Adrenal gland (tissue), 12 donors: ENCODE measurements around the gene NOM1. TPM values are rescaled to one million over a fixed set of nuclear protein-coding genes. Genes with fewer than 3 reads are reported as not detected.

Source experiments
- DNase-seq, 7 donors: peaks; one replicate each; pipeline ENCODE4 v3.0.0-alpha.2; 2019 to 2020
- H3K27ac ChIP-seq, 5 donors: fragments of 200-600 bp; sonication (generic) in 4 of 5; 1 replicate in 3 of 5; 2 replicates in 2 of 5; pipeline versions ENCODE4 v1.5.1 to v1.8.0; 2016 to 2020; ENCODE audit warnings: mild to moderate bottlenecking in 1 of 5
- H3K27me3 ChIP-seq: fragments of 200-600 bp; 2 replicates; pipeline ENCODE4 v1.8.0; 2021
- H3K36me3 ChIP-seq, 2 donors: fragments of 200-600 bp; replicated peaks in 1 of 2; 1 replicate in 1 of 2; 2 replicates in 1 of 2; pipeline versions ENCODE4 v1.5.1 to v1.8.0; 2018 to 2022
- H3K4me1 ChIP-seq, 2 donors: fragments of 200-600 bp; replicated peaks in 1 of 2; 1 replicate in 1 of 2; 2 replicates in 1 of 2; pipeline versions ENCODE4 v1.5.1 to v1.8.0; 2018 to 2021
- H3K4me3 ChIP-seq, 4 donors: fragments of 200-600 bp; sonication (generic) in 3 of 4; one replicate each; pipeline ENCODE4 v1.5.1; 2016 to 2018
- H3K9me3 ChIP-seq, 3 donors: fragments of 200-600 bp; sonication (generic) in 1 of 3; replicated peaks in 1 of 3; 1 replicate in 2 of 3; 2 replicates in 1 of 3; pipeline versions ENCODE4 v1.5.1 to v1.8.0; 2016 to 2021
- POLR2A ChIP-seq, 2 donors: fragments of 450-650 bp; IDR thresholded peaks; one replicate each; pipeline ENCODE4 v1.6.1; 2017; ENCODE audit warnings: antibody characterized with exemption in 2 of 2, mild to moderate bottlenecking in 2 of 2, moderate library complexity in 1 of 2
- WGBS, 4 donors: extraction: QIAGEN DNeasy Blood & Tissue Kit in 2 of 4; methylation state at CpG; one replicate each; pipeline versions ENCODE4 v1.1.5 to v1.1.7; 2013 to 2017; 5-methylcytosine and 5-hydroxymethylcytosine counted together
- intact Hi-C, 2 donors: fragments of 100-400 bp; cut with DNase I; formaldehyde crosslinking; loops; one replicate each; pipeline versions ENCODE4 v1.14.1 to v1.15.0; 2022 to 2023
- polyA plus RNA-seq, 3 donors: library from polyadenylated mRNA; stranded (reverse); fragments of 200-250 nt in 2 of 3; fragments of 350-450 nt in 1 of 3; fragmentation: Illumina TruSeq in 1 of 3; extraction: RNeasy Lipid Tissue Mini Kit (QIAGEN cat#74804) in 1 of 3; gene quantifications; one replicate each; pipeline ENCODE4 v1.2.3, GENCODE V29; 2013 to 2014
- total RNA-seq, 9 donors: library from RNA; depleted of rRNA in 4 of 9; stranded (reverse); fragments of >200 nt in 4 of 9; fragments of 120-200 nt in 1 of 9; fragmentation: NEBNext Ultra II Directional in 1 of 9; extraction: Animal tissue kit (Norgen Biotek cat#: 25700) in 1 of 9; gene quantifications; one replicate each; pipeline versions ENCODE4 v1.1.0 to v1.2.4, GENCODE V29; 2013 to 2023
- TF ChIP-seq, protein P1 (sequence below), 6 experiments: fragments of 450-650 bp in 4 of 6; fragments of 200-600 bp in 2 of 6; sonication (generic) in 1 of 6; IDR thresholded peaks; 1 replicate in 5 of 6; 2 replicates in 1 of 6; pipeline versions ENCODE4 v1.5.1 to v1.8.0; 2016 to 2021; ENCODE audit warnings: antibody characterized with exemption in 6 of 6, mild to moderate bottlenecking in 2 of 6, moderate library complexity in 1 of 6
- donor health status: healthy with polysubstance abuse.
- donor health status: Bipolar disorder and iron deficiency.
- donor health status: DM: yes; HTN: yes; CAD: no.
- donor health status: DM: no; HTN: no; CAD: no.
- donor health status: DM: no; HTN: no; CAD: no.
- donor health status: DM: yes; HTN: yes; CAD: no.

The NOM1 gene
- total and polyA plus RNA-seq, 12 donors, result 5.6 to 19.8 (median 14.6) TPM

DNA sequence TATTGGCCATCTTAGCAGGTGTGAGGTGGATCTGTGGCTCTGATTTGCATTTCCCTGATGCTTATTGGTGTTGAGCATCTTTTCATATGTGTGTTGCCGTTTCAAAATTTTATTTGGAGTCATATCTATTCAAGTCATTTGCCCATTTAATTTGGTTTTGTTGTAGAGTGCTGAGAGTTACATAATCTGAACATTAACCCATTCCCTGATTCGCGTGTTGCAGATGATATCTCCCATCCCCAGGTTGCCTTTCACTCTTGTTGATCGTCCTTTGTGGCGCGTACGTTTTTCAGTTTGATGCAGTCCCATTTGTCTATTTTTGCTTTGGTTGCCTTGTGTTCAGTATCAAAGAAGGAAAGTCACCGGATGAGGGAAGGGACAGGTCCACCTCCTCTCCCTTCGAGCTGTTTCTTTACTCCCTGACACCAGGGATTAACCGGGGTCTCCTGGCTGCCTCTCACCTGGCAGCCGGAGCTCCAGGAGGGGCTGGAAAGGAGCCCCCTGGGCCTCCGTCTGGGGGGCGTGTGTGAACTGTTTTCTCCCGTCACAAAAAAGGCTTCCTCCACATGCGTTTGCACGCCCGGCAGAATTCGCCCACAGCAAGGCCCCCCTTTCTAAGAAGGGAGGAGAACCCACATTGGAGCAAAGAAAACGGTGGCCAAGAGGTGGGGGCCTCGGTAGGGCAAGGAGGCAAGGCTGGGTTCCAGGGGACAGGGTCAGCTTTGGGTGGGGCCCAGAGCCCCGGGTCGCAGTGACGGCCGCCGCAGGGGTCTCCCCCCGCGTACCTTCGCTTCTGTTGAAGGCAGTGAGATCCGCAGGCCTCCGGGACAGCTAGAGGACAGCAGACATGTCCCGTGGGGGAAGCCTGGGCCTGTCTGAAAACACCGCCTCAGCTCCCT, 52.7 kb downstream of the NOM1 start:
- TF ChIP-seq POLR2A (IDR thresholded peaks at IDR 0.05), result no peak
- TF ChIP-seq, protein P1, sequence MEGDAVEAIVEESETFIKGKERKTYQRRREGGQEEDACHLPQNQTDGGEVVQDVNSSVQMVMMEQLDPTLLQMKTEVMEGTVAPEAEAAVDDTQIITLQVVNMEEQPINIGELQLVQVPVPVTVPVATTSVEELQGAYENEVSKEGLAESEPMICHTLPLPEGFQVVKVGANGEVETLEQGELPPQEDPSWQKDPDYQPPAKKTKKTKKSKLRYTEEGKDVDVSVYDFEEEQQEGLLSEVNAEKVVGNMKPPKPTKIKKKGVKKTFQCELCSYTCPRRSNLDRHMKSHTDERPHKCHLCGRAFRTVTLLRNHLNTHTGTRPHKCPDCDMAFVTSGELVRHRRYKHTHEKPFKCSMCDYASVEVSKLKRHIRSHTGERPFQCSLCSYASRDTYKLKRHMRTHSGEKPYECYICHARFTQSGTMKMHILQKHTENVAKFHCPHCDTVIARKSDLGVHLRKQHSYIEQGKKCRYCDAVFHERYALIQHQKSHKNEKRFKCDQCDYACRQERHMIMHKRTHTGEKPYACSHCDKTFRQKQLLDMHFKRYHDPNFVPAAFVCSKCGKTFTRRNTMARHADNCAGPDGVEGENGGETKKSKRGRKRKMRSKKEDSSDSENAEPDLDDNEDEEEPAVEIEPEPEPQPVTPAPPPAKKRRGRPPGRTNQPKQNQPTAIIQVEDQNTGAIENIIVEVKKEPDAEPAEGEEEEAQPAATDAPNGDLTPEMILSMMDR (IDR thresholded peaks at IDR 0.05), result no peak
- DNase-seq, result no peak
- H3K4me1 ChIP-seq, result peaks cover 7 to 31% of the 10 kb centered on the region in 2 donors

DNA sequence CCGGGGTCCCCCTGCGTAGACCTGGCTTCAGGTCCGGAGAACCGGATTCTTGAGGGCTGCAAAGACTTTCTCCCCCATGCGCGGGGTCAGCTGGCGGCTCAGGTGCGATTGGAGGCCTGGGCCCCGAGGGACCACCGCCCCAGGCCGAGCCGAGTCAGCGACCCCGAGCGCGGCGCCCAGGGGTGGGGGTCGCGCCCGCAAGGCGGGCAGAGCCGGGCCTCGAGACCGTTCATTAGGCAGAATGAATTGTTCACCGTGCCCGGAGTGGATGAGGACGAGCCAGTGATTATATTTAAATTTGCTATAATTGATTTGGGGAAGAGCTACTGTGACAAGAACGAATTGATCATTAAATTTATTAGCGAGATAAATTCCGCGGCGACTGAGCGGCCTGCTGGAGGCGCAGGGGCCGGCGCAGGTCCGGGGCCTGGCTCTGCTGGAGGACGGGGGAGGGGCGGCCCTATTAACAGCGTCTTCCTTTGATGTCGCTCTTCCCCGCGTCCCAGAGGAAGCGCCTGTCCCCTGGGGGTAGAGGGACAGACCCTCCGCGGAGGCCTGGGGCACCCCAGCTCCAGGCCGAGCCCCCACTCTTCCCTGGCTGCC, 53.4 kb downstream of the NOM1 start:
- no peak for TF ChIP-seq POLR2A (IDR thresholded peaks at IDR 0.05)
- TF ChIP-seq, protein P1 (IDR thresholded peaks at IDR 0.05), result no peak
- WGBS, 4 donors, result 10 to 14% (median 12%) methylated on average over 35 to 47 of the region's 47 CpGs
- no peaks in the 10 kb centered on the region for H3K36me3 ChIP-seq
- H3K27me3 ChIP-seq, result peaks cover 90% of the 10 kb centered on the region
- DNase-seq, result no peak
- H3K27ac ChIP-seq, result no peak overlapping the region
- intact Hi-C loops, result no loop called here
- no peak overlapping the region for H3K4me3 ChIP-seq
- peaks cover 7 to 31% of the 10 kb centered on the region in 2 donors for H3K4me1 ChIP-seq
- no peaks in the 10 kb centered on the region for H3K9me3 ChIP-seq

More for the DNA sequence above, 52.7 kb downstream of the NOM1 start:
- intact Hi-C loops, result no loop called here
- H3K4me3 ChIP-seq, result no peak overlapping the region
- H3K27me3 ChIP-seq, result peaks cover 85% of the 10 kb centered on the region
- H3K27ac ChIP-seq, result no peak overlapping the region
- H3K36me3 ChIP-seq, result no peaks in the 10 kb centered on the region
- no peaks in the 10 kb centered on the region for H3K9me3 ChIP-seq
- WGBS, 4 donors, result 8 to 14% (median 11%) methylated on average over 19 to 32 of the region's 32 CpGs

DNA sequence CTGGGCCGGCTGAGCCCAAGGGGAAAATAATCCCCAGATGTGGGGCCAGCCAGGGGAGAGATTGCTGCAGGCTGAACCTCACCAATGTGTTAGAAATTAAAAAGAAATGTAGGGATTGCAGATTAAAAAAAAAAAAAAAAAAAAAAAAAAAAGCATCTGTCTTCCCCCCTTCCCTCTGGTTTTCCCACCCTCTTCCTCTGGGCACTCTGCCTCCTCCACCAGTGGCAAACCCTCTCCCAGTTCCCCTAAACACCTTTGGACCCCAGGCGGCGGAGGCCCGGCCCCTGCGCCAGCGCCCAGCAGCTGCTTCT, 53.9 kb downstream of the NOM1 start:
- Histone ChIP-seq H3K9me3 (no peaks in the 10 kb centered on the region), H3K27ac (no peak overlapping the region), H3K36me3 (no peaks in the 10 kb centered on the region), H3K27me3 (peaks cover 94% of the 10 kb centered on the region), H3K4me1 (peaks cover 7 to 31% of the 10 kb centered on the region in 2 donors), H3K4me3 (no peak overlapping the region)
- intact Hi-C loops, result no loop called here
- no peak for DNase-seq
- TF ChIP-seq POLR2A (IDR thresholded peaks at IDR 0.05), result no peak
- 15 to 32% (median 22%) methylated on average over 6 of the region's 6 CpGs for WGBS, 4 donors

DNA sequence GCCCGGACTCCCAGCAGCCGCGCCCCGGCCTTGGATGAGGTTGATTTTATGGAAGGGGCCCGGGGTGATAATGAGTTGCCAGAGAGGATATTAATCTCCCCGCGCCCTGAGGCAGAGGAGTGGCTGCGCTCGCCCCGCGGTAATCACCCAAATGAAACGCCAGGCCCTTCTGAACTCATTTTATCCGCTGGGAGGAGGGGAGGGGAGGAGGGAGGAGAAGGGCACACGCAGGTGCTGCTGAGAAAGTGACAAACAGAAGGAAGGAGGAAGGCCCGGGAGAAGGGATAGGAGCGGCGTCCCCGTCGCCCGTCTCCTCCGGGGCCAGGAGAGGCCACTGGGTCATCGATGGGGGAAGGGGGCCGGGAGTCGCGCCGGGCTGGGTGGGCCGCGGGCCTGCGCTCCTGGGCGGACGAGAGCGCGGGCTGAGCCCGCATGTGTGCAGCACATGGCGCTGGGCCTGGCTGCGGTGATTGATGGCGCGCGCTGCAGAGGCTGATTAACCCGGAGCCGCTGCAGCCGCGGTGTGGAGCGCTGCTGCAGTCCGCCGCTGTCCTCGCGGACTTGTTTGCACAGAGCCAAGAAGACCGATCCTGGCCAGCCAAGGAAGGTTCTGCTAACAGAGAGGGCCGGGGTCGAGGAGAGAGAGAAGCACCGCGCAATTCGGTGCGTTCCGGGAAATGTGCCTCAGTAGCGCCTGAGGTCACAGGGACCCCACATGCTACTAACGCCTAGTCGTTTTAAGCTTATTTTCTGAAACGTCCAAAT, 54.4 kb downstream of the NOM1 start:
- no peak overlapping the region for H3K4me3 ChIP-seq
- H3K27me3 ChIP-seq, result peaks cover 94% of the 10 kb centered on the region
- H3K27ac ChIP-seq, result no peak overlapping the region
- 3 to 7% (median 4%) methylated on average over 29 to 60 of the region's 60 CpGs for WGBS, 4 donors
- H3K36me3 ChIP-seq, result no peaks in the 10 kb centered on the region
- intact Hi-C loops, result no loop called here
- H3K9me3 ChIP-seq, result no peaks in the 10 kb centered on the region
- TF ChIP-seq, protein P1 (IDR thresholded peaks at IDR 0.05), result no peak
- no peak for TF ChIP-seq POLR2A (IDR thresholded peaks at IDR 0.05)
- no peak for DNase-seq
- peaks cover 7 to 31% of the 10 kb centered on the region in 2 donors for H3K4me1 ChIP-seq
